HepG2 (cell line): ENCODE measurements around the gene SLC10A1. TPM values are rescaled to one million over a fixed set of nuclear protein-coding genes. Genes with fewer than 3 reads are reported as not detected.

Experiments
- CBFB ChIP-seq: sonication (generic); formaldehyde crosslinking; IDR thresholded peaks from 2 replicates; pipeline ENCODE4 v1.4.0; 2020; ENCODE audit warnings: missing genetic modification reagents
- CBX1 ChIP-seq: IDR thresholded peaks from one replicate; pipeline ENCODE4 v1.6.1; 2016; ENCODE audit warnings: antibody characterized with exemption, low read depth
- CEBPB ChIP-seq: IDR thresholded peaks from 2 replicates; pipeline ENCODE4 v1.6.1; 2011; ENCODE audit warnings: low read depth, low read length, improper control_type of control experiment, borderline replicate concordance
- CEBPZ ChIP-seq: IDR thresholded peaks from 2 replicates; pipeline ENCODE4 v1.6.1; 2012; ENCODE audit warnings: low read length, improper control_type of control experiment
- KMT2A ChIP-seq: sonication (generic); formaldehyde crosslinking; IDR thresholded peaks from 2 replicates; pipeline ENCODE4 v1.4.0; 2020; ENCODE audit warnings: missing genetic modification reagents
- MBNL3 ChIP-seq: fragments of 250-450 bp; sonication (Bioruptor Pico); conservative IDR thresholded peaks from 2 replicates; pipeline ENCODE4 v1.8.0; 2022; ENCODE audit warnings: mild to moderate bottlenecking, inconsistent platforms
- NR2F6 ChIP-seq, 2 experiments: IDR thresholded peaks; 2 replicates each; pipeline ENCODE4 v1.6.1; 2016; ENCODE audit warnings: antibody characterized with exemption in 1 of 2, mild to moderate bottlenecking in 1 of 2
- POGZ ChIP-seq: sonication (generic); formaldehyde crosslinking; IDR thresholded peaks from 2 replicates; pipeline ENCODE4 v1.4.0; 2020; ENCODE audit warnings: mild to moderate bottlenecking, missing genetic modification reagents
- POLR2AphosphoS5 ChIP-seq: IDR thresholded peaks from 2 replicates; pipeline ENCODE4 v1.6.1; 2012; ENCODE audit warnings: low read depth, low read length
- SP5 ChIP-seq: IDR thresholded peaks from 2 replicates; pipeline ENCODE4 v1.6.1; 2016; ENCODE audit warnings: low read depth, borderline replicate concordance
- ZFP62 ChIP-seq: sonication (generic); formaldehyde crosslinking; IDR thresholded peaks from 2 replicates; pipeline ENCODE4 v1.4.0; 2020; ENCODE audit warnings: missing genetic modification reagents
- ZNF12 ChIP-seq: sonication (generic); formaldehyde crosslinking; IDR thresholded peaks from 2 replicates; pipeline ENCODE4 v1.5.0; 2020; ENCODE audit warnings: missing genetic modification reagents
- ZNF263 ChIP-seq: sonication (generic); formaldehyde crosslinking; IDR thresholded peaks from 2 replicates; pipeline ENCODE4 v1.4.0; 2020; ENCODE audit warnings: missing genetic modification reagents
- ZNF839 ChIP-seq: sonication (generic); formaldehyde crosslinking; IDR thresholded peaks from 2 replicates; pipeline ENCODE4 v1.4.0; 2020; ENCODE audit warnings: missing genetic modification reagents, mild to moderate bottlenecking, borderline replicate concordance
- ZNF879 ChIP-seq: sonication (generic); formaldehyde crosslinking; IDR thresholded peaks from 2 replicates; pipeline ENCODE4 v1.8.1; 2023; ENCODE audit warnings: missing genetic modification reagents
- polyA plus RNA-seq, 8 experiments: library from polyadenylated mRNA; depleted of rRNA in 3 of 8; stranded (reverse) in 7 of 8; unstranded in 1 of 8; fragments of >200 nt; fragmentation: Illumina TruSeq in 4 of 8; extraction: Trizol in 4 of 8; gene quantifications; 2 replicates each; pipeline versions ENCODE4 v1.2.1 to v1.2.3, GENCODE V29; 2011 to 2016; ENCODE audit warnings: low read depth in 4 of 8, missing spikeins in 1 of 8, mixed read lengths in 1 of 8; ENCODE audit not compliant: insufficient read depth in 1 of 8
- total RNA-seq, 5 experiments: library from RNA; depleted of rRNA; stranded (reverse); fragments of >200 nt; fragmentation: Illumina TruSeq; extraction: Trizol; gene quantifications; 2 replicates each; pipeline ENCODE4 v1.2.3, GENCODE V29; 2016; ENCODE audit warnings: low read depth in 1 of 5
- TF ChIP-seq, protein P1 (sequence below): sonication (generic); formaldehyde crosslinking; IDR thresholded peaks from 2 replicates; pipeline ENCODE4 v1.9.0; 2021; ENCODE audit warnings: missing genetic modification reagents, mild to moderate bottlenecking, borderline replicate concordance
- TF ChIP-seq, protein P2 (sequence below): IDR thresholded peaks from 2 replicates; pipeline ENCODE4 v1.6.1; 2012; ENCODE audit warnings: low read depth, low read length, improper control_type of control experiment
- TF ChIP-seq, protein P3 (sequence below): sonication (generic); formaldehyde crosslinking; IDR thresholded peaks from 2 replicates; pipeline ENCODE4 v1.8.1; 2023; ENCODE audit warnings: mild to moderate bottlenecking, moderate library complexity, missing genetic modification reagents

Gene SLC10A1
- total and polyA plus RNA-seq, 2 of the 13 experiments (the other 11 are each of a cell fraction or from before 2014, with no cell fraction given): 0.17 TPM; not detected in 1

GRCh38 chr14:69808919-69809808 is 12.1 kb upstream of the SLC10A1 start (continued):
- TF ChIP-seq, protein P1, sequence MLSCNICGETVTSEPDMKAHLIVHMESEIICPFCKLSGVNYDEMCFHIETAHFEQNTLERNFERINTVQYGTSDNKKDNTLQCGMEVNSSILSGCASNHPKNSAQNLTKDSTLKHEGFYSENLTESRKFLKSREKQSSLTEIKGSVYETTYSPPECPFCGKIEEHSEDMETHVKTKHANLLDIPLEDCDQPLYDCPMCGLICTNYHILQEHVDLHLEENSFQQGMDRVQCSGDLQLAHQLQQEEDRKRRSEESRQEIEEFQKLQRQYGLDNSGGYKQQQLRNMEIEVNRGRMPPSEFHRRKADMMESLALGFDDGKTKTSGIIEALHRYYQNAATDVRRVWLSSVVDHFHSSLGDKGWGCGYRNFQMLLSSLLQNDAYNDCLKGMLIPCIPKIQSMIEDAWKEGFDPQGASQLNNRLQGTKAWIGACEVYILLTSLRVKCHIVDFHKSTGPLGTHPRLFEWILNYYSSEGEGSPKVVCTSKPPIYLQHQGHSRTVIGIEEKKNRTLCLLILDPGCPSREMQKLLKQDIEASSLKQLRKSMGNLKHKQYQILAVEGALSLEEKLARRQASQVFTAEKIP (CRISPR knock-in tag): no peak
- TF ChIP-seq, protein P2, sequence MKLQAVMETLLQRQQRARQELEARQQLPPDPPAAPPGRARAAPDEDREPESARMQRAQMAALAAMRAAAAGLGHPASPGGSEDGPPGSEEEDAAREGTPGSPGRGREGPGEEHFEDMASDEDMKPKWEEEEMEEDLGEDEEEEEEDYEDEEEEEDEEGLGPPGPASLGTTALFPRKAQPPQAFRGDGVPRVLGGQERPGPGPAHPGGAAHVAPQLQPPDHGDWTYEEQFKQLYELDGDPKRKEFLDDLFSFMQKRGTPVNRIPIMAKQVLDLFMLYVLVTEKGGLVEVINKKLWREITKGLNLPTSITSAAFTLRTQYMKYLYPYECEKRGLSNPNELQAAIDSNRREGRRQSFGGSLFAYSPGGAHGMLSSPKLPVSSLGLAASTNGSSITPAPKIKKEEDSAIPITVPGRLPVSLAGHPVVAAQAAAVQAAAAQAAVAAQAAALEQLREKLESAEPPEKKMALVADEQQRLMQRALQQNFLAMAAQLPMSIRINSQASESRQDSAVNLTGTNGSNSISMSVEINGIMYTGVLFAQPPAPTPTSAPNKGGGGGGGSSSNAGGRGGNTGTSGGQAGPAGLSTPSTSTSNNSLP: 0 out of 2 replicates have a peak, but pooled peaks have one; percentile 59
- TF ChIP-seq CEBPZ (no peak), MBNL3 (no peak), NR2F6 (IDR thresholded peaks at IDR 0.05) (peak; percentile 92), NR2F6 (CRISPR knock-in tag; IDR thresholded peaks at IDR 0.05) (peak; percentile 88), ZFP62 (no peak), POLR2AphosphoS5 (peak; percentile 53; the same call in 1 of the 2 replicates), SP5 (peak; percentile 53; the same call in 1 of the 2 replicates), CBX1 (no peak), KMT2A (CRISPR knock-in tag) (peak; percentile 29; the same call in 1 of the 2 replicates), ZNF839 (no peak), POGZ (CRISPR knock-in tag) (peak; percentile 90), ZNF879 (CRISPR knock-in tag) (no peak), ZNF263 (no peak), CBFB (CRISPR knock-in tag) (no peak), CEBPB (peak; percentile 35; the same call in 1 of the 2 replicates), ZNF12 (no peak)
- TF ChIP-seq, protein P3, sequence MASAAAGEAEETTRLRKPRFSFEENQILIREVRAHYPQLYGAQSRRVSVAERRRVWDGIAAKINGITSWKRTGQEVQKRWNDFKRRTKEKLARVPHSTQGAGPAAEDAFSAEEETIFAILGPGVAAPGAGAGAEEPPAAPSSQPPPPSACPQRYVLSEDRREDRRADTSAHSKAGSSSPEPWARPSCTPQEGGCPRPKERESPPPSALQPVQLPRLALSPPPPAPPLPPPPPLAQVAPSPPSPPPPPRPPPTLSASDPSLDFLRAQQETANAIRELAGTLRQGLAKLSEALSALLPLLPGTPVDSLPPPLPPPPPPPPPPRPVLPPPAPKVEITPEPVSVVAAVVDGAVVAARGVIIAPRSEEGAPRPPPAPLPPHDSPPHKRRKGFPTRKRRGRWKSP: peak; percentile 61; the same call in 1 of the 2 replicates
